K562 treated with DMSO at 1 percent for 48 hours (cell line): ENCODE data around the gene POP5. TPM values are rescaled to one million over a fixed set of nuclear protein-coding genes. Genes with fewer than 3 reads are reported as not detected.

ENCODE experiments used
- total RNA-seq: library from RNA; unstranded; fragments of 300-600 nt; gene quantifications from 2 replicates; pipeline ENCODE4 v1.2.3, GENCODE V29; 2022; ENCODE audit warnings: low replicate concordance; ENCODE audit errors: extremely low read depth

POP5 gene
- not detected in 2 replicates for total RNA-seq

GRCh38 chr12:120580787-120581723 lies at the start of gene POP5:
Gene POP5, minus strand, starts transcription at chr12:120581402. Its CDS starts 40 bp downstream, at chr12:120581362.

GRCh38 chr12:120534203-120534702 lies 46.9 kb downstream of the POP5 start, which contains the start of gene RNF10:
Gene RNF10, plus strand, starts transcription at chr12:120534356. Its CDS starts 456 bp downstream, at chr12:120534812.

GRCh38 chr12:120528861-120529525 lies 52.2 kb downstream of the POP5 start, which contains the start of gene COQ5:
Gene COQ5, minus strand, starts transcription at chr12:120529158. Its CDS starts 17 bp downstream, at chr12:120529141.

Other genes with a start within 250 kb of the POP5 start
- not detected in 2 replicates for gene MSI1, start 212.2 kb downstream of the POP5 start, total RNA-seq
- gene COX6A1, start 143.3 kb downstream of the POP5 start, total RNA-seq: not detected in 2 replicates
- not detected in 2 replicates for gene TRIAP1, start 135.0 kb downstream of the POP5 start, total RNA-seq
- not detected in 2 replicates for gene GATC, start 135.0 kb downstream of the POP5 start, total RNA-seq
- gene SRSF9, start 111.7 kb downstream of the POP5 start, total RNA-seq: not detected in 2 replicates
- not detected in 2 replicates for gene DYNLL1, start 85.3 kb downstream of the POP5 start, total RNA-seq
- gene COQ5, start 52.2 kb downstream of the POP5 start, total RNA-seq: not detected in 2 replicates
- gene RNF10, start 47.0 kb downstream of the POP5 start, total RNA-seq: not detected in 2 replicates
- not detected in 2 replicates for gene CABP1, start 59.2 kb upstream of the POP5 start, total RNA-seq
- gene MLEC, start 105.7 kb upstream of the POP5 start, total RNA-seq: 105 TPM in 1 of 2 replicates, not detected in the other
- not detected in 2 replicates for gene UNC119B, start 129.1 kb upstream of the POP5 start, total RNA-seq
- not detected in 2 replicates for gene ACADS, start 144.4 kb upstream of the POP5 start, total RNA-seq